H1 (cell line): Measurements from ENCODE around the gene POLD4. TPM values are rescaled to one million over a fixed set of nuclear protein-coding genes. Genes with fewer than 3 reads are reported as not detected.

Experiments used
- CTCF ChIA-PET: fragments of 300-600 bp; sonication (Branson Sonifier 250); formaldehyde crosslinking; loops from one replicate; lab custom pipeline; 2021; ENCODE audit not compliant: partially characterized antibody; lab: Charles Lee
- POLR2A ChIA-PET: fragments of 300-600 bp; sonication (Branson Sonifier 250); formaldehyde crosslinking; loops from one replicate; lab custom pipeline; 2021; ENCODE audit warnings: inconsistent platforms; ENCODE audit not compliant: partially characterized antibody; lab: Charles Lee
- DNase-seq, 2 experiments: peaks; one replicate each; pipeline versions ENCODE4 v3.0.0 to v3.0.0-alpha.2; 2010 to 2022; ENCODE audit warnings: low spot score in 2 of 2, low read depth in 1 of 2, mixed read lengths in 1 of 2
- FAIRE-seq: peaks from 2 replicates; lab custom pipeline; 2011; peaks lifted over from hg19 to GRCh38; lab: Jason Lieb, UNC
- H2AFZ ChIP-seq: 2 replicates; pipeline ENCODE4 v1.8.1; 2012; ENCODE audit warnings: low read length, inconsistent platforms
- H2AK5ac ChIP-seq: 2 replicates; pipeline ENCODE4 v1.6.1; 2013; ENCODE audit warnings: low read depth, low read length
- H2BK120ac ChIP-seq: replicated peaks from 2 replicates; pipeline ENCODE3; 2013; ENCODE audit warnings: low read depth, low read length, inconsistent platforms
- H2BK12ac ChIP-seq: 2 replicates; pipeline ENCODE4 v1.6.1; 2013; ENCODE audit warnings: low read depth, low read length
- H2BK15ac ChIP-seq: 2 replicates; pipeline ENCODE4 v1.6.1; 2013; ENCODE audit warnings: low read length
- H2BK20ac ChIP-seq: 2 replicates; pipeline ENCODE4 v1.6.1; 2013; ENCODE audit warnings: low read length
- H2BK5ac ChIP-seq: 2 replicates; pipeline ENCODE4 v1.6.1; 2013; ENCODE audit warnings: low read depth, low read length
- H3K14ac ChIP-seq: 2 replicates; pipeline ENCODE4 v1.6.1; 2013; ENCODE audit warnings: inconsistent platforms; ENCODE audit not compliant: insufficient read length
- H3K18ac ChIP-seq: 2 replicates; pipeline ENCODE4 v1.6.1; 2013; ENCODE audit warnings: low read length; ENCODE audit errors: extremely low read depth
- H3K23ac ChIP-seq: 2 replicates; pipeline ENCODE4 v1.6.1; 2013; ENCODE audit warnings: inconsistent platforms; ENCODE audit not compliant: insufficient read length
- H3K23me2 ChIP-seq: 2 replicates; pipeline ENCODE4 v1.6.1; 2013; ENCODE audit warnings: low read depth, low read length
- H3K27ac ChIP-seq: 2 replicates; pipeline ENCODE4 v1.6.1; 2011; ENCODE audit warnings: low read depth, low read length, inconsistent platforms
- H3K27me3 ChIP-seq, 4 experiments: replicated peaks in 1 of 4; 1 replicate in 1 of 4; 2 replicates in 3 of 4; pipeline versions ENCODE4 v1.6.1 to v1.8.1; 2011 to 2013; ENCODE audit warnings: low read length in 3 of 4, mild to moderate bottlenecking in 3 of 4, inconsistent platforms in 2 of 4, mixed read lengths in 2 of 4, moderate library complexity in 1 of 4; ENCODE audit not compliant: control insufficient read depth in 3 of 4, insufficient read depth in 3 of 4; ENCODE audit errors: extremely low read depth in 1 of 4
- H3K36me3 ChIP-seq, 4 experiments: 2 replicates each; pipeline versions ENCODE4 v1.6.1 to v1.8.1; 2011 to 2013; ENCODE audit warnings: mild to moderate bottlenecking in 4 of 4, low read length in 3 of 4, moderate library complexity in 2 of 4, control low read depth in 1 of 4, inconsistent platforms in 1 of 4; ENCODE audit not compliant: insufficient read depth in 4 of 4, control insufficient read depth in 2 of 4
- H3K4ac ChIP-seq: replicated peaks from 2 replicates; pipeline ENCODE3; 2013; ENCODE audit warnings: low read length, low read depth, mixed read lengths, inconsistent platforms; ENCODE audit not compliant: insufficient read length
- H3K4me1 ChIP-seq, 4 experiments: replicated peaks in 1 of 4; 1 replicate in 1 of 4; 2 replicates in 3 of 4; pipeline versions ENCODE4 v1.6.1 to v1.8.1; 2011 to 2013; ENCODE audit warnings: low read length in 3 of 4, inconsistent platforms in 2 of 4, mixed read lengths in 1 of 4; ENCODE audit not compliant: insufficient read depth in 4 of 4, control insufficient read depth in 3 of 4
- H3K4me2 ChIP-seq, 2 experiments: 2 replicates each; pipeline versions ENCODE4 v1.6.1 to v1.8.1; 2011 to 2013; ENCODE audit warnings: low read depth in 2 of 2, low read length in 2 of 2, control low read depth in 1 of 2, inconsistent platforms in 1 of 2, mild to moderate bottlenecking in 1 of 2; ENCODE audit not compliant: insufficient read depth in 1 of 2
- H3K4me3 ChIP-seq, 4 experiments: fragments of 200-600, 300-600 bp in 1 of 4; sonication (generic), shearing (Covaris generic), sonication (Bioruptor Twin) in 1 of 4; 2 replicates each; pipeline versions ENCODE4 v1.5.1 to v1.8.1; 2011 to 2016; ENCODE audit warnings: low read length in 4 of 4, low read depth in 3 of 4, control low read depth in 2 of 4, inconsistent platforms in 2 of 4, mild to moderate bottlenecking in 2 of 4, mixed read lengths in 1 of 4, moderate library complexity in 1 of 4; ENCODE audit not compliant: insufficient read depth in 2 of 4; ENCODE audit errors: extremely low read depth in 1 of 4
- H3K56ac ChIP-seq: replicated peaks from 2 replicates; pipeline ENCODE3; 2013; ENCODE audit warnings: low read depth, mild to moderate bottlenecking, mixed read lengths, low read length, inconsistent platforms; ENCODE audit not compliant: insufficient read length
- H3K79me1 ChIP-seq: 2 replicates; pipeline ENCODE4 v1.6.1; 2013; ENCODE audit warnings: low read depth, low read length, control low read depth
- H3K79me2 ChIP-seq, 2 experiments: 2 replicates each; pipeline versions ENCODE4 v1.6.1 to v1.8.1; 2012 to 2013; ENCODE audit warnings: low read length in 2 of 2, mild to moderate bottlenecking in 2 of 2, inconsistent platforms in 1 of 2; ENCODE audit not compliant: insufficient read depth in 2 of 2, control insufficient read depth in 1 of 2
- H3K9ac ChIP-seq, 4 experiments: replicated peaks in 1 of 4; 1 replicate in 1 of 4; 2 replicates in 3 of 4; pipeline versions ENCODE4 v1.6.1 to v1.8.1; 2011 to 2013; ENCODE audit warnings: low read depth in 3 of 4, low read length in 3 of 4, control low read depth in 2 of 4, mild to moderate bottlenecking in 2 of 4, moderate library complexity in 2 of 4, inconsistent platforms in 1 of 4; ENCODE audit errors: extremely low read depth in 1 of 4
- H3K9me3 ChIP-seq, 2 experiments: 2 replicates each; pipeline versions ENCODE4 v1.6.1 to v1.8.1; 2012 to 2013; ENCODE audit warnings: mild to moderate bottlenecking in 2 of 2, moderate library complexity in 2 of 2, control low read depth in 1 of 2, inconsistent platforms in 1 of 2, low read depth in 1 of 2, low read length in 1 of 2, mixed read lengths in 1 of 2; ENCODE audit not compliant: insufficient read depth in 2 of 2
- H4K20me1 ChIP-seq, 2 experiments: replicated peaks in 1 of 2; 2 replicates each; pipeline versions ENCODE3 to v1.8.1; 2011 to 2013; ENCODE audit warnings: inconsistent platforms in 2 of 2, low read length in 2 of 2, mild to moderate bottlenecking in 1 of 2; ENCODE audit not compliant: insufficient read depth in 2 of 2, control insufficient read depth in 1 of 2
- H4K5ac ChIP-seq: 2 replicates; pipeline ENCODE4 v1.6.1; 2013; ENCODE audit warnings: low read length, low read depth, mixed read lengths, inconsistent platforms; ENCODE audit not compliant: insufficient read length
- H4K8ac ChIP-seq: 2 replicates; pipeline ENCODE4 v1.8.0; 2013; ENCODE audit warnings: mild to moderate bottlenecking, moderate library complexity, low read length, inconsistent platforms; ENCODE audit not compliant: insufficient read depth; ENCODE audit errors: extremely low read depth
- H4K91ac ChIP-seq: replicated peaks from 2 replicates; pipeline ENCODE3; 2013; ENCODE audit warnings: low read length, mixed read lengths, inconsistent platforms; ENCODE audit not compliant: insufficient read length
- CTCF ChIP-seq, 3 experiments: IDR thresholded peaks; 1 replicate in 2 of 3; 2 replicates in 1 of 3; pipeline versions ENCODE4 v1.5.1 to v1.6.1; 2011; ENCODE audit warnings: low read length in 3 of 3, mild to moderate bottlenecking in 3 of 3, inconsistent platforms in 2 of 3, low read depth in 1 of 3, moderate library complexity in 1 of 3; ENCODE audit not compliant: insufficient read depth in 1 of 3; ENCODE audit errors: control extremely low read depth in 1 of 3
- EGR1 ChIP-seq: IDR thresholded peaks from 2 replicates; pipeline ENCODE4 v1.6.1; 2011; ENCODE audit warnings: low read depth, low read length, borderline replicate concordance
- RAD21 ChIP-seq, 2 experiments: IDR thresholded peaks in 1 of 2; conservative IDR thresholded peaks in 1 of 2; 2 replicates each; pipeline ENCODE4 v1.6.1; 2011; ENCODE audit warnings: low read depth in 2 of 2, low read length in 2 of 2, improper control_type of control experiment in 1 of 2, inconsistent platforms in 1 of 2, mild to moderate bottlenecking in 1 of 2, moderate library complexity in 1 of 2
- SIN3A ChIP-seq, 2 experiments: IDR thresholded peaks in 1 of 2; conservative IDR thresholded peaks in 1 of 2; 2 replicates each; pipeline ENCODE4 v1.6.1; 2011 to 2012; ENCODE audit warnings: low read length in 2 of 2, improper control_type of control experiment in 1 of 2, low read depth in 1 of 2, mild to moderate bottlenecking in 1 of 2
- USF2 ChIP-seq: IDR thresholded peaks from 2 replicates; pipeline ENCODE4 v1.6.1; 2011; ENCODE audit warnings: low read length, improper control_type of control experiment
- WGBS, 2 experiments: shearing (Covaris generic) in 1 of 2; methylation state at CpG; one replicate each; pipeline versions ENCODE4 v1.1.6 to v1.1.7; 2013 to 2015; ENCODE audit warnings: low lambda C conversion rate in 2 of 2, mixed read lengths in 2 of 2, inconsistent platforms in 1 of 2, low coverage in 1 of 2, missing lambda C conversion rate in 1 of 2; ENCODE audit not compliant: insufficient replicate concordance in 2 of 2, insufficient coverage in 1 of 2, insufficient read length in 1 of 2; ENCODE audit errors: extremely low coverage in 1 of 2, missing lambda C conversion rate in 1 of 2; 5-methylcytosine and 5-hydroxymethylcytosine counted together
- polyA plus RNA-seq, 7 experiments: library from polyadenylated mRNA; depleted of rRNA in 3 of 7; stranded (reverse) in 5 of 7; unstranded in 2 of 7; fragments of >200 nt in 5 of 7; fragments of 200-250 nt in 2 of 7; gene quantifications; 1 replicate in 5 of 7; 2 replicates in 1 of 7; 4 replicates in 1 of 7; pipeline versions ENCODE4 v1.2.1 to v1.2.3, GENCODE V29; 2011 to 2013; ENCODE audit warnings: missing spikeins in 2 of 7, mixed read lengths in 2 of 7
- total RNA-seq: library from RNA; stranded (reverse); fragmentation: NEBNext Ultra II Directional; extraction: Animal tissue kit (Norgen Biotek cat#: 25700); gene quantifications from 2 replicates; pipeline ENCODE4 v1.2.1, GENCODE V29; 2021

The POLD4 gene
- total and polyA plus RNA-seq, 2 of the 8 experiments (the other 6 are each of a cell fraction or from before 2014, with no cell fraction given), result 21.2 to 46.7 TPM

GRCh38 chr11:67401495-67402191 lies 48.3 kb upstream of the POLD4 start, which contains the start of gene PPP1CA:
TSS of gene PPP1CA (minus strand) at chr11:67401858. CDS start at chr11:67401782, 76 bp downstream.
- peak within 1 kb of the TSS; percentile 97 for H2BK15ac ChIP-seq
- WGBS, 2 experiments, result 0% methylated on average over 1 of the region's 73 CpGs; no CpG with 5 or more reads in 1 of the 2 experiments
- H3K79me1 ChIP-seq, result peaks cover 3% of the 10 kb centered on the region
- H3K23me2 ChIP-seq, result peaks cover 4% of the 10 kb centered on the region; the same call in 1 of the 2 replicates
- H3K23ac ChIP-seq, result no peak within 1 kb of the TSS
- peak within 1 kb of the TSS; percentile 82 for H2BK120ac ChIP-seq
- peaks cover 0 to 10% of the 10 kb centered on the region in 2 experiments; a peak in 2 of 4 replicates for H3K79me2 ChIP-seq
- H4K91ac ChIP-seq, result peak within 1 kb of the TSS; percentile 84
- H3K56ac ChIP-seq, result peak within 1 kb of the TSS; percentile 59
- peak within 1 kb of the TSS; percentile 44 to 98 (median 73) for H3K4me3 ChIP-seq
- H3K18ac ChIP-seq, result peak within 1 kb of the TSS; percentile 60
- H2BK12ac ChIP-seq, result 0 out of 2 replicates have a peak within 1 kb of the TSS, but pooled peaks have one; percentile 39
- peak within 1 kb of the TSS; percentile 86 for H3K4me2 ChIP-seq
- H3K9ac ChIP-seq, result peak within 1 kb of the TSS; percentile 44 to 83 (median 68); a peak in 6 of 7 replicates
- H3K14ac ChIP-seq, result no peak within 1 kb of the TSS
- FAIRE-seq, result no peak
- peak within 1 kb of the TSS; percentile 89 for H4K8ac ChIP-seq
- peaks cover 6 to 21% (median 18%) of the 10 kb centered on the region in 4 experiments; a peak in 6 of 8 replicates for H3K36me3 ChIP-seq
- ChIA-PET CTCF (interaction anchor here (0.7 to 4.9 kb wide), 27 partner anchors 10 to 204 kb away, joined by 3 to 25 read pairs (median 5); partner anchors contain the start of genes POLD4, RAD9A and RPS6KB2), POLR2A (interaction anchor here (0.8 to 4.3 kb wide), 22 partner anchors 10 to 178 kb away, joined by 3 to 31 read pairs (median 4); partner anchors contain the start of genes PTPRCAP, RAD9A, RPS6KB2 and SSH3)
- H3K27ac ChIP-seq, result peak within 1 kb of the TSS; percentile 79; the same call in 1 of the 2 replicates
- H3K9me3 ChIP-seq, result no peaks in the 10 kb centered on the region
- H4K20me1 ChIP-seq, result peaks cover 0 to 10% of the 10 kb centered on the region in 2 experiments
- H2BK20ac ChIP-seq, result no peak within 1 kb of the TSS
- DNase-seq, result peak; percentile 64 to 93
- peak within 1 kb of the TSS; percentile 94 for H2BK5ac ChIP-seq
- no peaks in the 10 kb centered on the region for H3K27me3 ChIP-seq
- H3K4ac ChIP-seq, result peak within 1 kb of the TSS; percentile 100
- H2AK5ac ChIP-seq, result no peak within 1 kb of the TSS
- peaks cover 0 to 8% (median 4%) of the 10 kb centered on the region in 4 experiments; a peak in 5 of 7 replicates for H3K4me1 ChIP-seq
- H2AFZ ChIP-seq, result peak within 1 kb of the TSS; percentile 98; the same call in 1 of the 2 replicates
- H4K5ac ChIP-seq, result peak within 1 kb of the TSS; percentile 94
- TF ChIP-seq SIN3A (conservative IDR thresholded peaks at IDR 0.05 in 1 of 2, IDR thresholded peaks at IDR 0.05 in 1 of 2; ENCODE audit: low read depth in 1 of 2, low read length in 2 of 2), result 0 out of 4 replicates have a peak, but pooled peaks of 1 of the 2 experiments have one; percentile 40
- TF ChIP-seq CTCF (IDR thresholded peaks at IDR 0.05; ENCODE audit: control extremely low read depth in 1 of 3, insufficient read depth in 1 of 3, low read depth in 1 of 3, low read length in 3 of 3), result peak in 1 of 3 experiments; percentile 37; a peak in 1 of 4 replicates
- TF ChIP-seq USF2, result no peak
- no peak for TF ChIP-seq EGR1
- 0 out of 4 replicates have a peak, but pooled peaks of 1 of the 2 experiments have one; percentile 0 for TF ChIP-seq RAD21 (IDR thresholded peaks at IDR 0.05 in 1 of 2, conservative IDR thresholded peaks at IDR 0.05 in 1 of 2; ENCODE audit: low read depth in 2 of 2, low read length in 2 of 2)
